Activated T-helper 1 cell treated with anti-CD3 and anti-CD28 coated beads, Interleukin-12 subunit alpha, Interleukin-12 subunit beta, Interleukin-2, Interleukin-4 antibody, amounts not matched to agents 30 ng/mL and 10 ng/mL and 1 ng/mL, durations not matched to agents 14 hours and 24 hours and 36 hours (primary cell): ENCODE results near the gene KCNQ1OT1. TPM values are rescaled to one million over a fixed set of nuclear protein-coding genes. Genes with fewer than 3 reads are reported as not detected.

Experiments used
- DNase-seq: peaks from one replicate; pipeline ENCODE4 v3.0.0; 2021; ENCODE audit warnings: low spot score
- H3K27ac Mint-ChIP-seq: one replicate; pipeline ENCODE4 v1.8.0; 2021; ENCODE audit warnings: mild to moderate bottlenecking, mixed read lengths
- H3K27me3 Mint-ChIP-seq: one replicate; pipeline ENCODE4 v1.8.0; 2022; ENCODE audit warnings: mild to moderate bottlenecking, moderate library complexity, mixed read lengths; ENCODE audit not compliant: insufficient read depth
- H3K36me3 Mint-ChIP-seq: one replicate; pipeline ENCODE4 v1.8.0; 2021; ENCODE audit warnings: low read depth, mixed read lengths
- H3K4me1 Mint-ChIP-seq: one replicate; pipeline ENCODE4 v1.8.0; 2021; ENCODE audit warnings: low read depth, mixed read lengths
- H3K4me3 Mint-ChIP-seq: one replicate; pipeline ENCODE4 v1.8.0; 2021; ENCODE audit warnings: mild to moderate bottlenecking, moderate library complexity, mixed read lengths
- H3K9me3 Mint-ChIP-seq: one replicate; pipeline ENCODE4 v1.8.0; 2021; ENCODE audit warnings: mixed read lengths
- intact Hi-C: fragments of 100-400 bp; cut with micrococcal nuclease; formaldehyde crosslinking; loops from one replicate; pipeline ENCODE4 v1.15.1; 2024
- total RNA-seq: library from RNA; stranded (reverse); gene quantifications from 2 replicates; pipeline ENCODE4 v1.2.3, GENCODE V29; 2022

The KCNQ1OT1 gene
- 0.66 and 0.67 TPM in 2 replicates for total RNA-seq

GRCh38 chr11:2699531-2700414 lies at the start of gene KCNQ1OT1:
Gene KCNQ1OT1 (minus strand): TSS chr11:2699994.
- H3K27me3 Mint-ChIP-seq, result peaks cover 2% of the 10 kb centered on the region
- H3K9me3 Mint-ChIP-seq, result no peaks in the 10 kb centered on the region
- peak; percentile 85 for DNase-seq
- H3K36me3 Mint-ChIP-seq, result peaks cover 6% of the 10 kb centered on the region
- H3K4me3 Mint-ChIP-seq, result peak within 1 kb of the TSS; percentile 88
- H3K4me1 Mint-ChIP-seq, result peaks cover 11% of the 10 kb centered on the region
- intact Hi-C loops, result loop anchor here (1.0 to 5.0 kb wide), 2 partner anchors 167 to 186 kb away; partner anchors contain the start of gene CDKN1C
- peak within 1 kb of the TSS; percentile 74 for H3K27ac Mint-ChIP-seq

- no peaks in the 10 kb centered on the region for H3K27me3 Mint-ChIP-seq
- no peak for DNase-seq
- intact Hi-C loops, result no loop called here
- no peak overlapping the region for H3K27ac Mint-ChIP-seq
- peaks cover 4% of the 10 kb centered on the region for H3K9me3 Mint-ChIP-seq
- no peak overlapping the region for H3K4me3 Mint-ChIP-seq
- H3K36me3 Mint-ChIP-seq, result no peaks in the 10 kb centered on the region
- no peaks in the 10 kb centered on the region for H3K4me1 Mint-ChIP-seq
These were observed 49.2 kb upstream of the KCNQ1OT1 start for GRCh38 chr11:2748814-2749554.

GRCh38 chr11:2748061-2748813 lies 48.4 kb upstream of the KCNQ1OT1 start:
- no peaks in the 10 kb centered on the region for H3K36me3 Mint-ChIP-seq
- no peaks in the 10 kb centered on the region for H3K4me1 Mint-ChIP-seq
- H3K4me3 Mint-ChIP-seq, result no peak overlapping the region
- H3K9me3 Mint-ChIP-seq, result no peaks in the 10 kb centered on the region
- no peaks in the 10 kb centered on the region for H3K27me3 Mint-ChIP-seq
- H3K27ac Mint-ChIP-seq, result no peak overlapping the region
- intact Hi-C loops, result no loop called here
- DNase-seq, result no peak

GRCh38 chr11:2747248-2748027 lies 47.6 kb upstream of the KCNQ1OT1 start:
- Mint-ChIP-seq H3K27ac (no peak overlapping the region), H3K4me3 (no peak overlapping the region), H3K4me1 (no peaks in the 10 kb centered on the region), H3K9me3 (no peaks in the 10 kb centered on the region), H3K27me3 (no peaks in the 10 kb centered on the region), H3K36me3 (no peaks in the 10 kb centered on the region)
- intact Hi-C loops, result no loop called here
- no peak for DNase-seq

- no peaks in the 10 kb centered on the region for H3K36me3 Mint-ChIP-seq
- H3K4me1 Mint-ChIP-seq, result no peaks in the 10 kb centered on the region
- H3K27me3 Mint-ChIP-seq, result no peaks in the 10 kb centered on the region
- no peak overlapping the region for H3K4me3 Mint-ChIP-seq
- DNase-seq, result no peak
- intact Hi-C loops, result no loop called here
- no peaks in the 10 kb centered on the region for H3K9me3 Mint-ChIP-seq
- no peak overlapping the region for H3K27ac Mint-ChIP-seq
These were observed 46.8 kb upstream of the KCNQ1OT1 start for GRCh38 chr11:2746401-2747247.

GRCh38 chr11:2745511-2745910 lies 45.7 kb upstream of the KCNQ1OT1 start:
- DNase-seq, result no peak
- no peaks in the 10 kb centered on the region for H3K36me3 Mint-ChIP-seq
- no peaks in the 10 kb centered on the region for H3K4me1 Mint-ChIP-seq
- H3K27ac Mint-ChIP-seq, result no peak overlapping the region
- H3K9me3 Mint-ChIP-seq, result no peaks in the 10 kb centered on the region
- intact Hi-C loops, result no loop called here
- H3K27me3 Mint-ChIP-seq, result no peaks in the 10 kb centered on the region
- no peak overlapping the region for H3K4me3 Mint-ChIP-seq

GRCh38 chr11:2744166-2744565 lies 44.4 kb upstream of the KCNQ1OT1 start:
- Mint-ChIP-seq H3K4me3 (no peak overlapping the region), H3K36me3 (no peaks in the 10 kb centered on the region), H3K27ac (no peak overlapping the region), H3K4me1 (no peaks in the 10 kb centered on the region), H3K27me3 (no peaks in the 10 kb centered on the region), H3K9me3 (no peaks in the 10 kb centered on the region)
- no peak for DNase-seq
- intact Hi-C loops, result no loop called here

GRCh38 chr11:2743427-2744110 lies 43.8 kb upstream of the KCNQ1OT1 start:
- Mint-ChIP-seq H3K27me3 (no peaks in the 10 kb centered on the region), H3K27ac (no peak overlapping the region), H3K36me3 (no peaks in the 10 kb centered on the region), H3K4me1 (no peaks in the 10 kb centered on the region), H3K9me3 (no peaks in the 10 kb centered on the region), H3K4me3 (no peak overlapping the region)
- intact Hi-C loops, result no loop called here
- DNase-seq, result no peak

- DNase-seq, result no peak
- H3K4me3 Mint-ChIP-seq, result no peak overlapping the region
- no peaks in the 10 kb centered on the region for H3K4me1 Mint-ChIP-seq
- no peaks in the 10 kb centered on the region for H3K36me3 Mint-ChIP-seq
- H3K27me3 Mint-ChIP-seq, result no peaks in the 10 kb centered on the region
- no peak overlapping the region for H3K27ac Mint-ChIP-seq
- H3K9me3 Mint-ChIP-seq, result no peaks in the 10 kb centered on the region
- intact Hi-C loops, result no loop called here
These were observed 43.0 kb upstream of the KCNQ1OT1 start for GRCh38 chr11:2742611-2743426.

- Mint-ChIP-seq H3K4me1 (no peaks in the 10 kb centered on the region), H3K4me3 (no peak overlapping the region), H3K27ac (no peak overlapping the region), H3K9me3 (no peaks in the 10 kb centered on the region), H3K27me3 (no peaks in the 10 kb centered on the region), H3K36me3 (no peaks in the 10 kb centered on the region)
- DNase-seq, result no peak
- intact Hi-C loops, result no loop called here
These were observed 42.4 kb upstream of the KCNQ1OT1 start for GRCh38 chr11:2742201-2742600.
